ENCODE results near the gene FGGY.

DNA sequence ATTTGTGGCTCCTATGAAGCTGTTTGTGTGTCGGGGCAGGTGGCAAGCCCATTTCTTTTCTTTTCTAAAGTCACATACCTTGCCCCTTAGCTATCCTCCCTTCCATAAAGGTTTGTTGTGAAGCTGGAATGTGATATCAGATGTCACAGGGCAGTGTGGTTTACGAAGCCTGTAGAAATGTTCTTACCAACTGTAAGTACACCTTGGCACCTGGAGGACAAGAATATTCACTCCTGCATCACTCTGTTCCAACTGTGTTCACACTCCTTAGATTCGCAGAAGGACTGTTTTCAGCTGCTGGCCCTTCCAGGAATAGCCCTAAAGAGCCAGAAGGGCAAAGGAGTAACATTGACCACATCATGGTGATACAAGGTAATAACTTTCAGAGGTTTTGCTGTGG is 176.9 kb downstream of the FGGY start:
- TF ChIP-seq, protein P1, sequence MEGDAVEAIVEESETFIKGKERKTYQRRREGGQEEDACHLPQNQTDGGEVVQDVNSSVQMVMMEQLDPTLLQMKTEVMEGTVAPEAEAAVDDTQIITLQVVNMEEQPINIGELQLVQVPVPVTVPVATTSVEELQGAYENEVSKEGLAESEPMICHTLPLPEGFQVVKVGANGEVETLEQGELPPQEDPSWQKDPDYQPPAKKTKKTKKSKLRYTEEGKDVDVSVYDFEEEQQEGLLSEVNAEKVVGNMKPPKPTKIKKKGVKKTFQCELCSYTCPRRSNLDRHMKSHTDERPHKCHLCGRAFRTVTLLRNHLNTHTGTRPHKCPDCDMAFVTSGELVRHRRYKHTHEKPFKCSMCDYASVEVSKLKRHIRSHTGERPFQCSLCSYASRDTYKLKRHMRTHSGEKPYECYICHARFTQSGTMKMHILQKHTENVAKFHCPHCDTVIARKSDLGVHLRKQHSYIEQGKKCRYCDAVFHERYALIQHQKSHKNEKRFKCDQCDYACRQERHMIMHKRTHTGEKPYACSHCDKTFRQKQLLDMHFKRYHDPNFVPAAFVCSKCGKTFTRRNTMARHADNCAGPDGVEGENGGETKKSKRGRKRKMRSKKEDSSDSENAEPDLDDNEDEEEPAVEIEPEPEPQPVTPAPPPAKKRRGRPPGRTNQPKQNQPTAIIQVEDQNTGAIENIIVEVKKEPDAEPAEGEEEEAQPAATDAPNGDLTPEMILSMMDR (IDR thresholded peaks at IDR 0.05), result no peak
- no peak for TF ChIP-seq EZH2 (IDR thresholded peaks at IDR 0.05; ENCODE audit: borderline replicate concordance, insufficient read depth, low read depth, low read length, poor library complexity, severe bottlenecking)
